ENCODE measurements around the gene RGS7BP.

RGS7BP gene

GRCh38 chr5:64615895-64616294 lies 110.1 kb downstream of the RGS7BP start:
- TF ChIP-seq POLR2A (IDR thresholded peaks at IDR 0.05; ENCODE audit: low read depth, low read length) (no peak), SPI1 (IDR thresholded peaks at IDR 0.05; ENCODE audit: low read depth, low read length) (no peak), PAX5 (IDR thresholded peaks at IDR 0.05; ENCODE audit: insufficient read depth, low read length, severe bottlenecking) (no peak)
- FAIRE-seq (no peak), DNase-seq (ENCODE audit: insufficient read length, low spot score) (no peak)

DNA sequence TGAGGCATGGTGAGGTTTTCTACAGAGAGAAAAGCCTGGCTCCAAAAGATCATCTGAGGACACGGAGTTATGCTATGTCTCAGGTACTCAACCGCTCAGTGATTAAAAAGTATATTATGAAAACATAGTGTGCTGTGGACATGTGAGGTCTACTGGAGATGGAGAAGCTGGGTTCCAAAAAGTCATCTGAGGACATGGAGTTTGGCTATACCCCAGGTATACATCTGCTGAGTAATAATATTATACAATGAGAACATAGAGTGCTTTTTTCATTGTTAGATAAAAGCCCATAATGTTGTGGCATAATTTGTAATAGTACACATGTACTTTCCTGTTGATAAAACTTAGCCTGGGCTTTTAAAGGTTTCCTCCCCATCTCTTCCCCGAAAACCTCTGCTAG lies 113.8 kb downstream of the RGS7BP start:
- FAIRE-seq = no peak
- TF ChIP-seq POLR2A (IDR thresholded peaks at IDR 0.05; ENCODE audit: low read depth, low read length) = no peak
- TF ChIP-seq PAX5 (IDR thresholded peaks at IDR 0.05; ENCODE audit: insufficient read depth, low read length, severe bottlenecking) = no peak
- no peak for TF ChIP-seq SPI1 (IDR thresholded peaks at IDR 0.05; ENCODE audit: low read depth, low read length)
- no peak for TF ChIP-seq POLR2AphosphoS5 (IDR thresholded peaks at IDR 0.05; ENCODE audit: low read depth, low read length)
- TF ChIP-seq POU2F2 (IDR thresholded peaks at IDR 0.05; ENCODE audit: low read depth, low read length) = no peak
- TF ChIP-seq TAF1 (IDR thresholded peaks at IDR 0.05; ENCODE audit: low read depth, low read length) = no peak

DNA sequence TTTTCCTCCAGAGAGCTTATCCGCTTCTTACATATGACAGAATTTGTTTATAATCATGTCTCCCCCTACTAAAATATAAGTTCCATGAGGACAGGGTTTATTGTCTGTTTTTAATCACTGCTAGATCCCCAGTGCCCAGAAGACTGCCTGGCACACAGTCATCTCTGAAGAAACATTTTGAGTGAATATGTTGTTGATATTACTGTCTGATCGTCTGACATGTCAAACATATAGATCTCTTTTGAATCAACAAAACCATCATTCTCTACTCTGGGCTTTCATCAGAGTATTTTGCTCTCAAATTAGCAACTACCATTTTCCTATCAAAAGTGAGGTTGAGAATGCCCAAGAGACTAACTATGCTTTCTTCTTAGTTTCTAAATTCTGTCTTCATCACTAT lies 117.2 kb downstream of the RGS7BP start:
- DNase-seq (ENCODE audit: insufficient read length, low spot score) (no peak), FAIRE-seq (no peak)
- TF ChIP-seq SPI1 (IDR thresholded peaks at IDR 0.05; ENCODE audit: low read depth, low read length) (no peak), POU2F2 (IDR thresholded peaks at IDR 0.05; ENCODE audit: low read depth, low read length) (no peak), POLR2A (IDR thresholded peaks at IDR 0.05; ENCODE audit: low read depth, low read length) (no peak), PAX5 (IDR thresholded peaks at IDR 0.05; ENCODE audit: insufficient read depth, low read length, severe bottlenecking) (no peak), POLR2AphosphoS5 (IDR thresholded peaks at IDR 0.05; ENCODE audit: low read depth, low read length) (no peak)

More for the DNA sequence above, 113.8 kb downstream of the RGS7BP start:
- DNase-seq (ENCODE audit: insufficient read length, low spot score) = no peak

DNA sequence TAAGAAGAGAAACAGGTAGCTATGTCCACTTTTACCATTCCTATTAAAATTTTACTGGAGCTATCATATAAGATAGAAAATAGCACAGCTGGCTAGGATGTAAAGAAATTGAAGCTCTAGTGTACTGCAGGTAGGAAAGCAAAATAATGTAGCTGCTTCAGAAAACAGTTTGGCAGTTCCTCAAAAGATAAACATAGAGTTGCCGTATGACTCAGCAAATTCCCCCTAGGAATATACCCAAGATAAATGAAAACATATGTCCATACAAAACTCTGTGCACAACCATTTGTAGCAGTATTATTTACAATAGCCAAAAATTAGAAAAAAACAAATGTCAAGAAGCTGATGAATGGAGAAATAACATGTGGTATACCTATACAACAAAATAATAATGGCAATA lies 119.9 kb downstream of the RGS7BP start:
- DNase-seq (ENCODE audit: insufficient read length, low spot score) (no peak), FAIRE-seq (no peak)
- TF ChIP-seq POLR2AphosphoS5 (IDR thresholded peaks at IDR 0.05; ENCODE audit: low read depth, low read length) = no peak
- TF ChIP-seq POLR2A (IDR thresholded peaks at IDR 0.05; ENCODE audit: low read depth, low read length) = no peak
- peak; percentile 60 for TF ChIP-seq SPI1 (IDR thresholded peaks at IDR 0.05; ENCODE audit: low read depth, low read length)
- no peak for TF ChIP-seq POU2F2 (IDR thresholded peaks at IDR 0.05; ENCODE audit: low read depth, low read length)
- no peak for TF ChIP-seq PAX5 (IDR thresholded peaks at IDR 0.05; ENCODE audit: insufficient read depth, low read length, severe bottlenecking)
- TF ChIP-seq TAF1 (IDR thresholded peaks at IDR 0.05; ENCODE audit: low read depth, low read length) = no peak

DNA sequence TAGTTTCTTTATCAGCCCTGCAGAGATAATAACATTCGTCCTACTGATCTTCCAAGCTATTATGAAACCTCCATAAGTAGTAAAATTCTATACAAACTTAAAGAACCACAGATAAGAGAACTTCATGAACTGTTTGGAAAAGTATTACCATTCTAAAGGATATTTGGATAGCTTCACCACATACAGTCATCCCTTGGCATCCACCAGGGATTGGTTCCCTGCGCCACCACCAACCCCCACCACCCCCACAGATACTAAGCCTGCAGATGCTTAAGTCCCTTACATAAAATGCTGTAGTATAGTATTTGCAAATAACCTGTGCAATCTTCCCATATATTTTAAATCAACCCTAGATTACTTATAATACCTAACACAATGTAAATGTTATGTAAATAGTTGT lies 123.1 kb downstream of the RGS7BP start:
- DNase-seq (ENCODE audit: insufficient read length, low spot score) (no peak), FAIRE-seq (no peak)
- TF ChIP-seq TAF1 (IDR thresholded peaks at IDR 0.05; ENCODE audit: low read depth, low read length) (no peak), PAX5 (IDR thresholded peaks at IDR 0.05; ENCODE audit: insufficient read depth, low read length, severe bottlenecking) (no peak), POU2F2 (IDR thresholded peaks at IDR 0.05; ENCODE audit: low read depth, low read length) (no peak), POLR2AphosphoS5 (IDR thresholded peaks at IDR 0.05; ENCODE audit: low read depth, low read length) (no peak), SPI1 (IDR thresholded peaks at IDR 0.05; ENCODE audit: low read depth, low read length) (no peak), POLR2A (IDR thresholded peaks at IDR 0.05; ENCODE audit: low read depth, low read length) (no peak)

GRCh38 chr5:64629841-64630240 lies 124.0 kb downstream of the RGS7BP start:
- TF ChIP-seq POLR2A (IDR thresholded peaks at IDR 0.05; ENCODE audit: low read depth, low read length) = no peak
- no peak for TF ChIP-seq POLR2AphosphoS5 (IDR thresholded peaks at IDR 0.05; ENCODE audit: low read depth, low read length)
- no peak for TF ChIP-seq SPI1 (IDR thresholded peaks at IDR 0.05; ENCODE audit: low read depth, low read length)
- no peak for FAIRE-seq

DNA sequence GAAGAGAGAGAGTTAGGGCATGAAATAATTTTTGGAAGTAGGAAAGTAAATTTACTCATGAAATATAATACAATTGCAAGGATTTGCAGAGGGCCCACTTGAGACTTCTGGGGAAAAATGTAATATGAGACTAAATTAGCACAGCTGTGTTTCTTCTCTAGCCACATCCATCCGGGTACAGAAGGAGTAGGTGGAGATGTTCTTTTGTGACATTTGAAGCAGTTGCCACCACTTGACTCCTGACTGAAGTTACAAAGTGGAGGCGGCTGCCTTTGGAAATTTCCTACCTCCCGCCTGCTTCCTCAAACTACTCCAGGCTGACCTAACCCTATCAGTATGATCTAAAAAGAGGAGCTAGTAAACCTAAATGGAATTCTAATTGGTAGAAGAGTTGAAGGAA lies 126.4 kb downstream of the RGS7BP start:
- DNase-seq (ENCODE audit: insufficient read length, low spot score) (no peak), FAIRE-seq (no peak)
- TF ChIP-seq POU2F2 (IDR thresholded peaks at IDR 0.05; ENCODE audit: low read depth, low read length) (no peak), POLR2AphosphoS5 (IDR thresholded peaks at IDR 0.05; ENCODE audit: low read depth, low read length) (no peak), TAF1 (IDR thresholded peaks at IDR 0.05; ENCODE audit: low read depth, low read length) (no peak), POLR2A (IDR thresholded peaks at IDR 0.05; ENCODE audit: low read depth, low read length) (no peak), PAX5 (IDR thresholded peaks at IDR 0.05; ENCODE audit: insufficient read depth, low read length, severe bottlenecking) (no peak), SPI1 (IDR thresholded peaks at IDR 0.05; ENCODE audit: low read depth, low read length) (no peak)

More at GRCh38 chr5:64629841-64630240, 124.0 kb downstream of the RGS7BP start:
- no peak for DNase-seq (ENCODE audit: insufficient read length, low spot score)

- DNase-seq (ENCODE audit: insufficient read length, low spot score) (no peak), FAIRE-seq (peak; percentile 76)
- no peak for TF ChIP-seq POLR2AphosphoS5 (IDR thresholded peaks at IDR 0.05; ENCODE audit: low read depth, low read length)
- no peak for TF ChIP-seq TAF1 (IDR thresholded peaks at IDR 0.05; ENCODE audit: low read depth, low read length)
- no peak for TF ChIP-seq SPI1 (IDR thresholded peaks at IDR 0.05; ENCODE audit: low read depth, low read length)
- TF ChIP-seq POU2F2 (IDR thresholded peaks at IDR 0.05; ENCODE audit: low read depth, low read length) = no peak
- TF ChIP-seq PAX5 (IDR thresholded peaks at IDR 0.05; ENCODE audit: insufficient read depth, low read length, severe bottlenecking) = no peak
- no peak for TF ChIP-seq POLR2A (IDR thresholded peaks at IDR 0.05; ENCODE audit: low read depth, low read length)
These were observed 129.3 kb downstream of the RGS7BP start for GRCh38 chr5:64634997-64635686.

GRCh38 chr5:64637144-64637543 lies 131.3 kb downstream of the RGS7BP start:
- peak; percentile 13 for FAIRE-seq
- no peak for DNase-seq (ENCODE audit: insufficient read length, low spot score)
- TF ChIP-seq POLR2AphosphoS5 (IDR thresholded peaks at IDR 0.05; ENCODE audit: low read depth, low read length) (no peak), SPI1 (IDR thresholded peaks at IDR 0.05; ENCODE audit: low read depth, low read length) (peak; percentile 22; the same call in 1 of the 2 replicates)

DNA sequence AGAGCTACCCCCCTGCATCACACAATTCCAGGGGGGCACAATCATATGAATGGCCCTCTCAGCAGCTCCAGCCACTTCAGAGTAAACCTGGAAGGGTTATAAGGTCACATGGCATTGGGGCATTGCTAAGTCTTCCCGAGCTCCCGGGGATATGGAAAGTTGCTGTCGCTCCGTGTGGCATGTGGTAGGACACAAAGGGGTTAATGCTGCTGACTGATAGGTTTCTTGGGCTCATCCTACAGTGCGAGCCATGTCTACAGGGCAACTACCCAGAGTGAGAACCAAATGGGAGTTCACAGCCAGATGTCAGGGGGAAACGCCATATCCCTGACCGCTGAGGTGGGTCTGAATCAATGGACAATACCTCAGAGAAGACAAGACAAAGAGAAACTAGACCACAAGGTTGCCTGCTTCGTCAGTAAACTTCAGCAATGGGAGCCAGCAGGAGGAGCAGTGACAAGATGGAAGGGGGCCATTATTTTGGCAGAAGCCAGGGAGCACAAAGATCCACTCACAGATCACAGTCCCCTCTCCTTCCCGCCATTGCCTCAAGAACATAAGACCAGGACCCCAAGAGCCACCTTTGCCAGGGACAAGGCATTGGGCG lies 132.1 kb downstream of the RGS7BP start:
- FAIRE-seq = no peak
- DNase-seq (ENCODE audit: insufficient read length, low spot score) = no peak
- no peak for TF ChIP-seq POLR2AphosphoS5 (IDR thresholded peaks at IDR 0.05; ENCODE audit: low read depth, low read length)
- TF ChIP-seq POLR2A (IDR thresholded peaks at IDR 0.05; ENCODE audit: low read depth, low read length) = no peak
- TF ChIP-seq POU2F2 (IDR thresholded peaks at IDR 0.05; ENCODE audit: low read depth, low read length) = no peak
- TF ChIP-seq SPI1 (IDR thresholded peaks at IDR 0.05; ENCODE audit: low read depth, low read length) = no peak
- no peak for TF ChIP-seq PAX5 (IDR thresholded peaks at IDR 0.05; ENCODE audit: insufficient read depth, low read length, severe bottlenecking)
- TF ChIP-seq TAF1 (IDR thresholded peaks at IDR 0.05; ENCODE audit: low read depth, low read length) = no peak

Data from GM12891 (cell line).